ENCODE data around the gene UBALD2. TPM values are rescaled to one million over a fixed set of nuclear protein-coding genes. Genes with fewer than 3 reads are reported as not detected.

UBALD2 gene
- total and polyA plus RNA-seq, 2 of the 13 experiments (the other 11 are each of a cell fraction or from before 2014, with no cell fraction given): 3.3 to 89.7 TPM

GRCh38 chr17:76252040-76252954 lies 12.9 kb upstream of the UBALD2 start (continued):
- TF ChIP-seq ZNF407 (CRISPR knock-in tag; IDR thresholded peaks at IDR 0.05; ENCODE audit: not compliant biosample characterization) (no peak), ZBTB34 (CRISPR knock-in tag; IDR thresholded peaks at IDR 0.05) (no peak), ZNF205 (CRISPR knock-in tag; IDR thresholded peaks at IDR 0.05) (peak; percentile 57; the same call in 1 of the 2 replicates), MTA1 (CRISPR knock-in tag; IDR thresholded peaks at IDR 0.05; ENCODE audit: borderline replicate concordance) (peak; percentile 63; the same call in 1 of the 2 replicates), ZNF224 (CRISPR knock-in tag; IDR thresholded peaks at IDR 0.05) (no peak), RFXANK (CRISPR knock-in tag; IDR thresholded peaks at IDR 0.05) (0 out of 2 replicates have a peak, but pooled peaks have one; percentile 24), SKIL (CRISPR knock-in tag; IDR thresholded peaks at IDR 0.05; ENCODE audit: borderline replicate concordance) (peak; percentile 71), ATF2 (CRISPR knock-in tag; IDR thresholded peaks at IDR 0.05) (peak; percentile 44; the same call in 1 of the 2 replicates), ZBTB38 (CRISPR knock-in tag; IDR thresholded peaks at IDR 0.05) (peak; percentile 92), ZNF296 (CRISPR knock-in tag; conservative IDR thresholded peaks at IDR 0.05) (peak; percentile 99), NFIB (CRISPR knock-in tag; IDR thresholded peaks at IDR 0.05; ENCODE audit: borderline replicate concordance) (no peak), SALL2 (CRISPR knock-in tag; IDR thresholded peaks at IDR 0.05) (peak; percentile 75; the same call in 1 of the 2 replicates)
- TF ChIP-seq, protein P1, sequence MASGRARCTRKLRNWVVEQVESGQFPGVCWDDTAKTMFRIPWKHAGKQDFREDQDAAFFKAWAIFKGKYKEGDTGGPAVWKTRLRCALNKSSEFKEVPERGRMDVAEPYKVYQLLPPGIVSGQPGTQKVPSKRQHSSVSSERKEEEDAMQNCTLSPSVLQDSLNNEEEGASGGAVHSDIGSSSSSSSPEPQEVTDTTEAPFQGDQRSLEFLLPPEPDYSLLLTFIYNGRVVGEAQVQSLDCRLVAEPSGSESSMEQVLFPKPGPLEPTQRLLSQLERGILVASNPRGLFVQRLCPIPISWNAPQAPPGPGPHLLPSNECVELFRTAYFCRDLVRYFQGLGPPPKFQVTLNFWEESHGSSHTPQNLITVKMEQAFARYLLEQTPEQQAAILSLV (CRISPR knock-in tag; IDR thresholded peaks at IDR 0.05; ENCODE audit: borderline replicate concordance): peak; percentile 90; the same call in 1 of the 2 replicates

Data from HepG2 (cell line).